ENCODE measurements around the gene SLC15A3.

Gene SLC15A3

DNA sequence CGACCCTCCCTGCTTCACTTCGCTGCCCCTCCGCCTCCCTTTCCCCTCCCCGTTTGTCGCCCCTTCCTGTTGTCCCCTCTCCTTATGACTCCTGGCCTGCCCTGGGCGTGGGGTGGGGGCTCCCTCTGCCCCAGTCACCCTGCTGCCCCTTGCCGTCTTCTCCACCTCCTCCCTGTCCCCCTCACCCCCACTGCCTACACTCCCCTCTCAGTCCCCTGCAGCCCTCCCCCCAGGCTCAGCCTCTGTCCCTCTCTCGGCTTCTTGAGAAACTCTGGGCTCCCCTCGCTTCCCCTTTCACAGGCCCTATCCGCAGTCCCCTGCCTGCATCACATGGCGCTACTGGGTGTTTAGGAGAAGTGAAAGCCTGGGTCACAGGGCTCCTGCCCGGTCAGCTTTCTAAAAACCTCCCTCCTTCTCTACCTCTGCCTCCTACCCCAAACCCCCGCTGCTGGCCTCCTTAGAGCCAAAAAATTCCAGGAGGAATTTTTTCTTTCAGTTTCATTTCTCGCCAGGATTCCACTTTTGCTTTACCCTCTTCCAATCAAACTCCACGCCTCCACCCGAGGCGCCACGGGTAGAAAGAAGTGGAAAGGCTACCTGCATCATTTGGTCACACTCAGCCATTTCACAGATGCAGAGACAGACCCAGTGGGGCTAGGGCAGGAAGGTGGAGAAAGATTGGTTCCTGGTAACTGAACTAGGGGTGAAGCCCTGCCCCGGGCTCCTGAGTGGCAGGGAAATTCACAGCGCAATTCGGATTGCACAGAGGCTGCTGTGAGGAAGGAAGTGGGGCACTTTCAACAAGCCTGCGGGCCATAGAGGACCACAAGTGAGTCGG is at the start of gene SLC15A3:
TSS of gene SLC15A3 (minus strand) at position 273 of the 838 bp plus-strand sequence. CDS start 625 bp downstream, outside the sequence.
- peak; percentile 20 for DNase-seq (ENCODE audit: low spot score)

DNA sequence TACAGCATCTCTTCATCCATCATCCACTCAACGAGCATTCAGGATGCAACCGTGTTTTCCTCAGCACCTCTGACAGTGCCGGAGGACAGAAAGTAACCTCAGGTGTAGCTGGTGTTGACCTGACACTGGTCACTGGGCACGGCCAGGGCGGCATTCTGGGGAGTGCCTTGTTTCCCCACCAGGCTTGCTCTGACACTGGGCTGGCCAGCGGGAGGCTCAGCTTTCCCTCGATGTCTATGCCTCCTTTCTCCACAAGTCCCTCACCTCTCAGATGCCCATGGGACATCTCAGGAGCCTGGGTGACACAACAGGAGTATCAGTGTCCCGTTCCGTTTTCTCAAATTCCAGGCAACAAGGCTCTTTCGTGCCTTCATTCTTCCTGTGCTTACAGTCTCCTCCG is 48.5 kb upstream of the SLC15A3 start:
- DNase-seq (ENCODE audit: low spot score) = no peak

DNA sequence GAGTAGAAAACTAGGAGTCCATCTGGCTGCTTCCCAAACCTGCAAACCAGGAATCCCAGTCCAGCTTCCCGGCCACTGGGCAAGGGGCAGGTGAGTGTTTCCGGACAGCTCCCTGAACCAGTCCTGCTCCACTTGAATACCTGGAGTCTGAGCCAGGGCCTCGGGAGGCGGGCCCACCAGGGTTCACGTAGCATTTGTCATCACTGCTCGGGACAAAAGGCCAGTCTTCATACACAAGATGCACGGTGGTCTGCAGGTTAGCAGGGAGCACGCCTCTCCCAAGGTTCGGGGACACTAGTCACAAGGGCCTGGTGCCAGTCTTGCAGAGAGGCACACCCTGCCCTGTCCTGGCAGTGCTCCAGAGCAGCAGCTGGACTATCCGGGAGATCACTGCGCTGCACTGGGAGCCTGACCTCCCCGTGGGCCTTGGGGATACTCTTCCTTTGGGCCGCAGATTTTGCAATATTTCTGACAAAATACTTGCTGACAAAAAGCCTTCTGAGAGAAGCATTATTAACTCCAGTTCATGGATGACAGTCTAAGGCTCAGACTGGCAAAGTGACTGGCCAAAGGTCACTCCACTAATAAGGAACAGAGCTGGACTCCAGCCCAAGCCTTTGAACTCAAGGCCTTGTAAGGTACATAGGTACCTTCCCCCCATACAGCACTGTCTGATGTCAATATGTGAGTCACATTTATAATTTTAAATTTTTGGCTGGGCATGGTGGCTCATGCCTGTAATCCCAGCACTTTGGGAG is 44.6 kb upstream of the SLC15A3 start:
- peak; percentile 76 for DNase-seq (ENCODE audit: low spot score)

DNA sequence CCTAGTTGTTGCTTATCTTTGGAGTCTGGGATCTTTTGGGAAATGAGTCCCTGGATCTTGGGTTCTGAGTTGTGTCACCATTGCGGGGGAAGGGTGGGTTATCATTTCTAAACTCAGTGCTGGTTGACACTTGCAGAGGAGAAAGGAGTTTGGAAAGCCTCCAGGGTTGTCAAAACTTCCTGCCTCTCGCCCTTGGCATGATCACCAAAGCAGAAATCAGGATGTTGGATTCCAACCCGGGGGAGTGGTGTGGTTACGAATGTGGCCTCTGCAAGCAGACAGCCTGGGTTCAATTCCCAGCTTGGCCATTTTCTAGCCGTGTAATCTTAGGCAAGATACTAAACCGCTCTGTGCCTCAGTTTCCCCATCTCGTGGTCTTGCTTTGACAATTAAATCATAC is 43.8 kb upstream of the SLC15A3 start:
- DNase-seq (ENCODE audit: low spot score) = no peak

DNA sequence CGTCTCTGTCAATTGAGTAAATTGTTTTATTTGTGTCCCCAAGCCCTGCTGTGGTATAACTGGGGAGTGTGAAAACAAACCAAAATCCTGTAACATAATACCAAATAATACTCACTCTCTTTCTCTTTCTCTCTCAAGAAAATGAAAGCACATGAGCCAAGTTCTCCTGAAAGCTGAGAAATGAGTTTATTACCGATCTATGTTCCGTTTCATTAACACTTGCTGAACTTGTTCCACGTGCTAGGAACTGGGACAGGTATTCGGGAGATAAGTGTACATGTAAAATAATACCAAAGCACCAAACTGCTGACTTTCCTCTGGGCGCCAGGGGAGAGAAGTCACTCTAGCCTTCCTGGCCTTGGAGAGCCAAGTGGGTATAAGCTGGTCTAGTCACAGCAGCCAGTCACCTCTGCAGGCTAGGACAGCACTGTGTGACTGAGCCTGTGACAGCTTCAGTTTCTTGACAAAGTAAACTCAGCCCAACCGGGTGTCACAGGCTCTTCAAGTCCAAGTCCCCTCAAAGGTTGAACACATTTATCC is 42.6 kb upstream of the SLC15A3 start:
- no peak for DNase-seq (ENCODE audit: low spot score)

DNA sequence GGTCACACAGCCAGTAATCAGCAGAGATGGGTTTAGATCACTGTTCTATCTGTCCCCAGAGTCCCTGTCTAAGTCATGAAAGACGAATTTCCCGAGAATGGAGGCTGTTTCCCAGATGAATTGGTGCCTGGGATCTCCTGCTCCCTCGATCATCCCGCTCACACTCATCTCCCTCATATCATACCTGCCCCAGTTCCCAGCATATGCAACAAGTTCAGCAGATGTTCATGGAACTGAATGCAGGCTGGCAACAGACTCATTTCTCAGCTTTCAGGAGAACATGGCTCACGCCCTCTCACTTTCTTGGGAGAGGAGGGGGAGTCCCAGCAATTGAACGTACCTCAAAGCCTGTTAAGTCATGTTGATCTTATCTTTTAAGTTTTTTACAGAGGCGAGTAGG is 41.6 kb upstream of the SLC15A3 start:
- no peak for DNase-seq (ENCODE audit: low spot score)

DNA sequence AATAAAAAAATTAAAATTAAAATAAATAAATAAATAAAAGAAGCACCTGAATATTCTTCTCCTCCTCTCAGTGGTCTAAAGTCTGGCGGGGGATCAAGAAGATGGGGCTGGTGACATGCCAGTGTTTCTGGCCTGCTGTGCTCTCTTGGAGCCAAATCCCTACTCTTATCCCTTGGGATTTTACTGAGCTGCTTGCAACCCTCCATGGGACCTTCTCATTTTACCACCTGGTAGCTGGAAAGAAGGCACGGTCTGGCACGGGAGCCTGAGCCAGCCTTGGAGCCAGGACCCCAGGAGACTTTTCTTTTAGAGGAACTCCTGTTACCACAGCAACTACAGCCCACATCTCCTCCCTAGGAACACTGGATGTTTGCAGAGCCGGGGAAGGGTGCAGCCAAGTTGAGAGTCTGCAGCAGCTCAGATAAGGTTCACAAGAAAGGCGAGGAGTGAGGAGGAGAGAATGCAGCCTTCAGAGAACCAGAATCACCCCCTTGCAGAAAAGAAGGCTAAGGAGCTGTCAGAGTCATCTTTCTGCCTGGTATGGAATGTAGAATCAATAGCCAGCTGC is 41.0 kb upstream of the SLC15A3 start:
- DNase-seq (ENCODE audit: low spot score) = no peak

DNA sequence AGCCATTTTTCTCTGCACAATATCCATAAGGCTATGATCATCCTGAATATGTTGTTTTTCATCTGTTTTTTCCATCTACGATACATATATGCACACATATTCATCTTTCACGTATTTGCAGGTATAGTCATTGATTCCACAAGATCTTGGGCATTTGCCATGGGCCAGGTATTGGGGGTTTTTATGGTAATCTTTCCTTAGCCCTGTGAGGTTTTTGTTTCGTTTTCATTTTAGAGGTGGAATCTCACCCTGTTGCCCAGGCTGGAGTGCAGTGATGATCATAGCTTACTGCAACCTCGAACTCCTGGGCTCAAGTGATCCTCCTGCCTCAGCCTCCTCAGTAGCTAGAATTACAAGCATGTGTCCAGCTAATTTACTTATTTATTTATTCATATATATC is 39.5 kb upstream of the SLC15A3 start:
- DNase-seq (ENCODE audit: low spot score) = no peak

DNA sequence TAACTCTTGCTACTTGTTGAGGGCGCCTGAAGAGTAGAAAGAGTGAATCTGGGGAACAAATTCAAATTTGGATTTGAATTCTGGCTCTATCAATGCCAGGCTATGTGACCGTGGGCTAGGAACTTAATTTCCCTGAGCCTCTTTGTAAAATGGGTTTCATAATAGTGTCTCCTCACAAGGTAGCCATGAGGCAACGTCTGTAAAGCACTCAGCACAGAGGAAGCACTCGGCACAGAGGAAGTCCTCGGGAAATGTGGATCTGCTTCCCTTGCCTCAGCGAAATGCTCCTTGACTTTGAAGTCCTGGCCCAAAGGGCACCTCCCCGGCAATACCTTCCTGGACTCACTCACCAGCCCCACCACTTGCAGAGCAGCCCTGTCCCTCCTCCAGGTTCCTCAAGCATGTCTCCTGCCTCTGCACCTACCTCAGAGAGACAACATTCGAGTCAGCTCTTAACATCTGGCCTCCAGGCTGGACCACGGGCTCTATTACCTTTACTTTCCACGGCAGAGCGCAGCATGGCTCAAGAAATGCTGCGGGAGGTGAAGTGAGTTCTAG is 37.2 kb upstream of the SLC15A3 start:
- DNase-seq (ENCODE audit: low spot score) = no peak

DNA sequence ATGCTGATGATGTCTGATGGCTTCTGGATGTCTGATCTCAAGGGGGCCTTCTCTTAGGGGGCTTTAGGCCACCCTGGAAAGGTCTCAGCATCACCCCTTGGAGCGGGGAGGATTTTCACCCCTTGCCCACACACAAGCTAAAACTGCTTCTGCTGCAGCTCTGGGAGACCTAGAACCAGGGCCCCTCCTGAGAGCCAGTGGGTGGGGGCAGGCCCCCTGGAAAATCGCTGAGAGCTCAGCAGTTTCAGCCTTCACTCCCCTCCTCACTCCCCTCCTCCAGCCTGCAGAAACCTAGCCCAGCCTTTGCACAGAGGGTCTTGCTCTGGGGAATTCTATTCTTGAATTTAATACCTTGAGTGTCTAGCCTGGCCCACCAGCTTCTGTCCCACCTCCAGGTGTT is 36.7 kb upstream of the SLC15A3 start:
- DNase-seq (ENCODE audit: low spot score) = no peak

DNA sequence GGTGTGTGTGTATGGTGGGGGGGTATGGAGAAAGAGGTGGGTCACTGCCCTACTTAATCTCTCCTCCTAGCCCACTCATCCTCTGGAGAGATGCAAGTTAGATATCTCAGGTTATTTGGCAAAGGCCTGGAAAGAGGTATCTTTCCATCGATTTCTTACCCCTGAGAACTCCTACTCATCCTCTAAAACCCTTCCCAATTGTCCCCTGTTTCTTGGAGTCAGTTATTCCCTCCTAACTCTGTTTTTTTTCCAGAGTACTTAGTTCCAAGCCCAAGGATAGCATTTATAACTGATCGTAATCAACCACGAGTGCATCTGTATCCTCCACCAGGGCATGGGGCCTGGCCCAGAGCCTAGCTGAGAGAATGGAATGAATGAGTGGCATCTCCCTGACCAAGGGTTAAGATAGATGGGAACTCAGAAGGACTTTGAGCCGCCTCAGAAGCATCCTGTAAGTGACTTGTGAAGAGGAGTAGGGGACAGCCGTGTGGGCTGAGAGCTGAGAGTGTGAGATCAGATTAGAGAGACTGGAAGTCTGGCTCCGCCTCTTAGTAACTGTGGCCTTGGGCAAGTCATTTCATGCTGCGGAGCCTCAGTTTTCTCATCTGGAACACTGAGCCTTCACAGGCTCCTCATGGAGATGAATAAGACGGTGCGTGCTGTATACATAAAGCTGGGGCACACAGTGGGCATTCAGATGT is 35.8 kb upstream of the SLC15A3 start:
- no peak for DNase-seq (ENCODE audit: low spot score)

DNA sequence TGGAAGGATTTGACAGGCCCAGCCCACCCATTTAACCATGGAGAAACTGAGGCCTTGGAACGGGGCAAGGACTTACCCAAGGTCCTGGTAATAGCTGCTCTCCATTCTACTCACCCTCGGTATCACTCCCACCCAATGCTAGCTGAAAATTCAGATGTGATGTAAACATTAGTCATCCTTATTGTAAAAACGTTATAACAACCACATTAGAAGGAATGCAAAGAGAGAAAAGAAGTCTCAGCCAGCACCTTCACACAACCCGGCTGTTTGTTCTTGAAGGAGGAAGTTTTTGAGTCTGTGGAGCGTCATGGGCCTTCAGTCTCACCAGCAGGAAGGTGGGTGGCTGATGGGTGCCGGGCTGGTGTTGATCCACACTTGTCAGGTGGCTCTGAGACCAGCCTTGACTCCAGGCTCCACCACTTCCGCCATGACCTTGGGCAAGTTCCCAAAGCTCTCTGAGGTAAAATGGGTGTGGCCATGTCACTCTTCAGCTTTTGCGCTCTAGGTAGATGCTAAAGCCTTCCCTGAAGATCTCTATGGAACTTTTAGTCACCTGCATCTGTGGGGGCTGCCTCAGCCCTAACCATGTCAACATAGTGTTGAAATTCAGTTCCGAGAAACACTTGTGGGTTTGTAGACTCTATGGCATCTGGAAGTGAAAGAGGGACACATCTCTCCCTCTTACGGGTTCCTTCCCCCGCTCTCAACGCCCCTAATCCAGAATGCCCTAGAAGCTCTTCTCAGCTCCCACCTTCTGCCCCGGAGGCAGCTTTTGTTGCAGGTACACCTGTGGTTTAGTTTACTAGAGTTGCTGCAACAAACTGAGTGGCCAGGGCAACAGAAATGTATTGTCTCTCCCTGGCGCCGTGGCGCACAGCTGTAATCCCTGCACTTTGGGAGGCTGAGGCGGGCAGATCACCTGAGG is 34.3 kb upstream of the SLC15A3 start:
- peak; percentile 42 for DNase-seq (ENCODE audit: low spot score)

DNA sequence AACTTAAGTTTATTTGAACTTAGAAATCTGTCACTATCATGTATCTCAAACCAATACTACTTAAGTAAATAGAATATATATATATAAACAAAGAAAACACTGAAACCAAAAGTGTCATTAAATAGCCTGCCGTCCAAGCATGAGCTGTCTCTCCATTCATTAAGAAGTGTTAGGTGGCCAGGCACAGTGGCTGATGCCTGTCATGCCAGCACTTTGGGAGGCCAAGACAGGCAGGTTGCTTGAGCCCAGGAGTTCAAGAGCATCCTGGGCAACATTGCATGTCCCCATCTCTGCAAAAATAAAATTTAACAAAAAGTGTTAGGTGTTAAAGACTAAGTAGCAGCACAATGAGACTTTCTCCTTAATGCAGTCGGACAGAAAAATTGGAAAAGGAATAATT is 33.5 kb upstream of the SLC15A3 start:
- no peak for DNase-seq (ENCODE audit: low spot score)

DNA sequence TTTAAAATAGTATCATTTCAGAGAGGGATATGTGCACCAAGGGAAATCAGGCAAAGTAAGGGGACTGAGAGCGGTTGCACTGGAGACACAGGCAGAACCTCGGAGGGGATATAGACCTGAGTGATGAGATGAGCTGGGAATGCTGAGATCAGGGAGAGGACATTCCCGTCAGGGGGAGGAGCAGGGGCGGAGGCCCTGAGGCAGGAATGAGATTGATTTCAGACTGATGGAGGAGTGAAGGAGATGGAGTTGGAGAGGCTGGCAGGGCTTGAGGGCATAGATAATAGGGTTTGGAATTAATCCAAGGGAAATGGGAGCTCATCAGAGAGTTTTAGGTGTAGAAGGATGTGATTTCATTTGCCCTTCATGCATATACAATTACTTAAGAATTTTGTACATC is 32.7 kb upstream of the SLC15A3 start:
- DNase-seq (ENCODE audit: low spot score) = no peak

DNA sequence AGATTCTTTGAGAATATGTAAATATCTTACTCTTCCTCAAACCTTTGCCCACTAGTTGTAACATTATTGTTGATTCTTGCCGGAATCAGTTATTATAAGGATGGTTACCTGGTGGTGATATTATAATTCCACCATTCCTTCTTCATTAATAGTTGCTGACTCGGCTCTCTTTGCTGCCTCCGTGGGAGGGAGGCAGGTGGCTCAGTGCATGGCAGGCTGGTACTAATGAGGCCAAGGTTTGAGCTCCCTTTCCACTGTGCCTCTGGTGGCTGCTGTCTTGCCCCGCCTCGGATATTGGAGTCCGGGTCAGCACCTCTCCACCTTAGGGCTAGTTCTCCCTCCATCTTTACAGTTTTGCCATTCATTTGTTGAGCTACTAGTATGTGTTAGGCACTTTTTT is 32.2 kb upstream of the SLC15A3 start:
- DNase-seq (ENCODE audit: low spot score) = no peak

DNA sequence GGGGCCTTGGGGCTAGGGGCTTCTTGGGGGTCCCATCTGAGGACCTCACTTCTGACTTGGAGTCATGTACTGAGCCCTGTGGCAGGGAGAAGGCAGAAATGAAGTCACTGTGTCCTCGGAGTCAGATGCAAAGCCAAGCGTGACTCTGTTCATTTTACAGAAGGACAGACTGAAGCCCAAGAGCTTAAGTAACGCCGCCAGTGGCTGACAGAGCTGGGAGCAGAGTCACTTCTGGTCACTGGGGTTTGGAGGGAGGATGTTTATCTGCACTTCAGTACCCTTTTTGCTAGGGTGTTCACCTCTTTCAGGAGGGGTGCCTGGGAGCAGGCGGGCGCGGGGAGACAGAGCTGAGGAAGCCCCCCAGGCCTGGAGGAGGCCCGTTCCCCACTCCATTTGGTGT is 30.2 kb upstream of the SLC15A3 start:
- DNase-seq (ENCODE audit: low spot score) = no peak

DNA sequence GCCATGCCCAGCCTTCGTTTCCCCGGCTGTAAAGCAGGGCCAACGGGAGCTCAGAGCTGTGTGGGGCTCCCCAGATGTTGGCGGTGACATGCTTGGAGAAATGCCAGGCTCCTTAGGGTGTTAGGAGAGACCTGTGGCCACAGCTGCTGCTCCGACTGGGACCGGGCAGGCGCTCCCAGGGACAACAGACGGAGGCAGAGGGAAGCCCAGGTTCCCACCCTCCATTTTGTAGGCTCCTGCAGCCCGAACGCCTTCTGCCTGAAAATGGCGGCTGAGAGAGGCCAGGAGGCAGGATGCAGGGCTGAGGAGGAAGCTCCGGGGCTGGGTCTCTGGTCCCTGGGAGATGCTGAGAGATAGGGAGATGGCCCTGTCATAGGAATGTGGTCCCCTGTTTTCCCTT is 29.5 kb upstream of the SLC15A3 start:
- DNase-seq (ENCODE audit: low spot score) = no peak

DNA sequence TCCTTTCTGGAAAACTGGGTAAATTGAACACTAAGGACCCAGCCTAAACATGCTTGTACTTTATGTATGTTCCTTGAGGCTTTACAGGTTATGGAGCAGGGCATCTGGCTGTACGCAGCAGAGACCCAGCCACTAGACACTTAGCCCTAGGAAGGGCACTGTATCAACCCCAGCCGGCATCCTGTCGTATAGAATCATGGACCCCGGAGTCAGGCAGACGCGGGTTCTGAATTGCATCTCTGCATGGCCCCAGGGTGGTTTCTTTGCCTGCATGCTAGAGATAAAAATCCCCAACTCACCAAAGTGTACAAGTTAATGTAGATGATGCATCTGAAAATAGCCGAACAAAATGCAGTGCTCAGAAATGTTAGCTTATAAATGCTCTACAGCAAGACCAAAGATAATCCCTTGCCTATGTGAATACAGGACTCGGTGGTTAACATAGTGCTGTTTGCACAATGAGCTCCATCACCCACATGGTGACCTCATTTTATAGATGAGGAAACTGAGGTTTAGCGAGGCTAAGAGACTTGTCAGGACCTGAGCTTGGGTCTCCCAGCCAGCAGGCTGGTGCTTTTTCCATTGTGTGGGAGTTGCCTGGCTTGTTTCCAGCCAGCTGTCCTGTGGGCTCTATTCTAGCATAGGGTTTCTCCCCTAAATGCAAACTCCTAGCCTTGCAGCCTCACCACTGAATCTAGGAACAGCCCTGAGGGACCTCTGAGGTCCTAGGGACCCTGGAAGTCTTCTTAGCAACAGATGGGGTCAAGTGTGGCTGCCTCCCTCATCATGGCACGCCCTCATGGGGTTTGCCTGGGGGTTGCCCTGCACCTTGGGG is 26.8 kb upstream of the SLC15A3 start:
- DNase-seq (ENCODE audit: low spot score) = no peak

DNA sequence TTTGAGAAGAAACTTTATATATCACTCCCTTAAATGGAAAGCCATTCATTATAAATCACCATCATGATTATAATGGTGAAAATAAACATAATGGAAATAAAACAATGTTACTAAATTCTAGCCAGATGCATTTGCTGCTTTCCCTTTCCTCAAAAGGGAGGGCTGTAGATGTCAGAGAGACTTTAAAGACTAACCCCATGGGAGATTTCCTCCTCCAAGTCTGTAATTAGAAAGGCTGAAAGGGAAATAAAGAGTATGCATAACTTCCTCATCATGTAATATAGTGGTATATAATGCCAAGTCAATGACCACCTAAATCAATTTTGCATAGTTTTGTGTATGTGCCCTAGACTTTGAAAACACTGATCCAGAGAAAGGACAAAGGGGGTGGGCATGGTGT is 25.9 kb upstream of the SLC15A3 start:
- DNase-seq (ENCODE audit: low spot score) = no peak

DNA sequence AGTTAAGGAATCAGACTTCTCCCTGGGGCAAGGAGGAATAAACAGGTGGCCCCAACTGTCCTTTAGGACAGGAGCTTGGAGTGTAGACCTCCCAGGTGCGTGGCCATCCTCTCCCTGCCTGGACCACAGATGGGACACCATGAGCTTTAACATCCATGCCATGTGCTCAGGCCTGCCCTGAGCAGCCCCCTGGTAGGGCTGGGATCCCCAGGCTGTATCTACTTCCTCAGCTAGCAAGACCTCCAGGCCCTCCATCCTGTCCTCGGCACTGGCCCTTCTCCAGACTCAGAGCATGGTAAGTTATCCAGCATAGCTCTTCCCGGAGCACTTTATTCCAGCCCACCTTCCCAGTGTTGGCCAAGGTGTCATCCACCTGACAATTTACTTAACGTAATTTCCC is 25.2 kb upstream of the SLC15A3 start:
- DNase-seq (ENCODE audit: low spot score) = no peak
